ENCODE measurements around the gene KRTAP3-1. TPM values are rescaled to one million over a fixed set of nuclear protein-coding genes. Genes with fewer than 3 reads are reported as not detected.

Gene KRTAP3-1
- total and polyA plus RNA-seq, 9 of the 15 experiments (the other 6 are each of a cell fraction or from before 2014, with no cell fraction given) = not detected

- TF ChIP-seq SETDB1 (IDR thresholded peaks at IDR 0.05; ENCODE audit: low read length) = no peak
- no peak for TF ChIP-seq YBX1 (IDR thresholded peaks at IDR 0.05)
- no peak for TF ChIP-seq FOXA1 (IDR thresholded peaks at IDR 0.05; ENCODE audit: borderline replicate concordance)
- no peak for TF ChIP-seq CLOCK (CRISPR knock-in tag; IDR thresholded peaks at IDR 0.05; ENCODE audit: borderline replicate concordance)
- no peak for TF ChIP-seq MIER1 (IDR thresholded peaks at IDR 0.05; ENCODE audit: low read depth)
Observed at GRCh38 chr17:41013181-41013580, 4.3 kb upstream of the KRTAP3-1 start (continued).

- Histone ChIP-seq H3K36me3 (ENCODE audit: control insufficient read depth, insufficient read depth, low read length) (no peaks in the 10 kb centered on the region), H3K27me3 (ENCODE audit: control insufficient read depth in 2 of 2, insufficient read depth in 2 of 2, low read length in 2 of 2) (peaks cover 0 to 6% of the 10 kb centered on the region in 2 experiments; a peak in 3 of 5 replicates), H3K9me3 (replicated peaks; ENCODE audit: control insufficient read depth, insufficient read depth, low read depth, low read length) (no peaks in the 10 kb centered on the region), H2AFZ (ENCODE audit: low read depth, low read length) (no peak overlapping the region), H3K9me1 (ENCODE audit: control insufficient read depth, insufficient read depth, low read length) (no peaks in the 10 kb centered on the region), H3K9ac (ENCODE audit: insufficient read depth in 1 of 2, low read depth in 2 of 2, low read length in 2 of 2) (no peak overlapping the region), H3K27ac (ENCODE audit: extremely low read depth, low read depth, low read length) (no peak overlapping the region), H3K4me1 (replicated peaks in 1 of 2; ENCODE audit: control insufficient read depth in 2 of 2, insufficient read depth in 2 of 2, low read length in 2 of 2) (no peaks in the 10 kb centered on the region), H3K4me3 (no peak overlapping the region), H3K79me2 (ENCODE audit: control insufficient read depth, insufficient read depth, low read length) (no peaks in the 10 kb centered on the region), H3K4me2 (ENCODE audit: insufficient read depth, low read length) (no peak overlapping the region), H4K20me1 (replicated peaks; ENCODE audit: control insufficient read depth, insufficient read depth, low read length) (no peaks in the 10 kb centered on the region)
- FAIRE-seq = no peak
- intact Hi-C loops (cut with micrococcal nuclease) = no loop called here
- BruUV-seq (replicated peaks) = no TSS peak
- in situ Hi-C loops (cut with MboI) = no loop called here
- WGBS (ENCODE audit: insufficient coverage, low coverage, missing lambda C conversion rate) = under 1% methylated on average over 6 of the region's 6 CpGs
- DNase-seq (ENCODE audit: extremely low read depth in 1 of 4, low spot score in 3 of 4) = no peak
- no peak for TF ChIP-seq ZNF551 (CRISPR knock-in tag; IDR thresholded peaks at IDR 0.05)
- no peak for TF ChIP-seq IRF1 (CRISPR knock-in tag; IDR thresholded peaks at IDR 0.05; ENCODE audit: borderline replicate concordance)
- no peak for TF ChIP-seq ADNP (tag; IDR thresholded peaks at IDR 0.05)
- no peak for TF ChIP-seq STAG1 (CRISPR knock-in tag; IDR thresholded peaks at IDR 0.05; ENCODE audit: borderline replicate concordance)
- TF ChIP-seq CUX1 (CRISPR knock-in tag; IDR thresholded peaks at IDR 0.05) = no peak
- TF ChIP-seq TRIM28 (IDR thresholded peaks at IDR 0.05) = no peak
- no peak for TF ChIP-seq NFE2 (IDR thresholded peaks at IDR 0.05; ENCODE audit: low read depth)
- no peak for TF ChIP-seq ZNF561 (CRISPR knock-in tag; conservative IDR thresholded peaks at IDR 0.05)
- ChIA-PET POLR2A (no interaction called here), CTCF (ENCODE audit: low intra/inter-chr PET ratio) (no interaction called here)
- ATAC-seq = no peak
Observed at GRCh38 chr17:41012326-41013120, 3.6 kb upstream of the KRTAP3-1 start.
